GM12892 (cell line): ENCODE data around the gene CHST10.

Experiments
- DNase-seq: peaks from one replicate; pipeline ENCODE4 v3.0.0; 2011; ENCODE audit not compliant: insufficient read length
- FAIRE-seq: peaks from 2 replicates; lab custom pipeline; 2011; peaks lifted over from hg19 to GRCh38; lab: Jason Lieb, UNC
- POLR2A ChIP-seq: IDR thresholded peaks from 2 replicates; pipeline ENCODE4 v1.6.1; 2011; ENCODE audit warnings: low read depth, low read length, control low read depth
- POLR2AphosphoS5 ChIP-seq: IDR thresholded peaks from 2 replicates; pipeline ENCODE4 v1.6.1; 2011; ENCODE audit warnings: low read depth, low read length, control low read depth
- TAF1 ChIP-seq: IDR thresholded peaks from 2 replicates; pipeline ENCODE4 v1.6.1; 2011; ENCODE audit warnings: low read depth, mild to moderate bottlenecking, control low read depth, low read length, borderline replicate concordance

Gene CHST10

DNA sequence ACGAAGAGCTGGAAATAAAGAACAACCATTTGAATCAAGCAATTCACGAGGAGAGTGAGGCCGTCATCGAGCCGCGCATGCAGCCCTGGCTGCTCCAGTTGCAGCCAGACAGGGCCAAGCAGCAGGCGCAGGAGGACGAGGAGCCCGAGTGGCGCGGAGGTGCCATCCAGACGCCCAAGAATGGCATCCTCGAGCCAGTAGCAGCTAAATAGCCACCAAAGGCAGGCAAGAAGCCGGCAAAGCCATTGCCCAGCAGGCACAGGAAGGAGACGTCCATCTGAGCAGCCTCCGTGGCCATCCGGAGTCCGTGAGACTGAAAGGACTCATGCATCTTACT, 8.9 kb upstream of the CHST10 start:
- FAIRE-seq (no peak), DNase-seq (no peak)

DNA sequence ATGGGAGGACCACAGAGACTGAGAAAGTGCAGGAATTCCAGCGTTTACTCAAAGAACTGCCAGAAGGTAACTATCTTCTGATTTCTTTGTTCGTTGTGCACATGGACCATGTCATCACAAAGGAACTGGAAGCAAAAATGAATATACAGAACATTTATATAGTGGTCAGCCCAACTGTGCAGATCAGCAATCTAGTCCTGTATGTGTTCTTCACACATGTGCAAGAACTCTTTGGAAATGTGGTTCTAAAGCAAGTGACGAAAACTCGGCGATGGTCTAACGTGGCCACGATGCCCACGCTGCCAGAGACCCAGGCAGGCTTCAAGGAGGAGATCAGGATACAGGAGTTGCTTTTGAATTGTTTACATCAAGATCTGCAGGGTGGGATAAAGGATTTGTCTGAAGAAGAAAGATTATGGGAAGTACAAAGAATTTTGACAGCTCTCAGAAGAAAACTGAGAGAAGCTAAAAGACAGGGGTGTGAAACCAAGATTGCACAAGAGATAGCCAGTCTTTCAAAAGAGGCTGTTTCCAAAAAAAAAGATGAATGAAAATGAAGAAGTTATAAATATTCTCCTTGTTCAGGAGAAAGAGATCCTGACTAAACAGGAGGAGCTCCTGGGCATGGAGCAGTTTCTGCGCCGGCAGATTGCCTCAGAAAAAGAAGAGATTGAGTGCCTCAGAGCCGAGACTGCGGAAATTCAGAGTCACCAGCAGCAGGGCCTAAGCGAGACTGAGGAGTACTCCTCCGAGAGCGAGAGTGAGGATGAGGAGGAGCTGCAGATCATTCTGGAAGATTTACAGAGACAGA, 8.3 kb upstream of the CHST10 start:
- FAIRE-seq (no peak), DNase-seq (no peak)
- TF ChIP-seq TAF1 = no peak
- no peak for TF ChIP-seq POLR2A
- no peak for TF ChIP-seq POLR2AphosphoS5

More for the DNA sequence above, 8.9 kb upstream of the CHST10 start:
- TF ChIP-seq TAF1 (no peak), POLR2AphosphoS5 (no peak), POLR2A (no peak)

DNA sequence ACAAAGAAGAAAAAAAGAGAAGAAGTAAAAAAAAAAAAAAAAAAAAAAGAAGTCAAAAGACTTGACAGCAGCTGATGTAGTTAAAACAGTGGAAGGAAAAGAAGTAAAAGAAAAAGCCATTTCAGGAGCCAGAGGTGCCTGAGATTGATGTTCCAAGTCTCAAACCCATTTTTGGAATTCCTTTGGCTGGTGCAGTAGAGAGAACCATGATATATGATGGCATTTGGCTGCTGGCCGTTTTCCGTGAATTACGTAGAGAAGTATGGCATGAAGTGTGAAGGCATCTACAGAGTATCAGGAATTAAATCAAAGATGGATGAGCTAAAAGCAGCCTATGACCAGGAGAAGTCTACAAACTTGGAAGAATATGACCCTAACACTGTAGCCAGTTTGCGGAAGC, 7.6 kb upstream of the CHST10 start:
- DNase-seq (no peak), FAIRE-seq (no peak)
- no peak for TF ChIP-seq POLR2AphosphoS5
- no peak for TF ChIP-seq TAF1
- TF ChIP-seq POLR2A = no peak

DNA sequence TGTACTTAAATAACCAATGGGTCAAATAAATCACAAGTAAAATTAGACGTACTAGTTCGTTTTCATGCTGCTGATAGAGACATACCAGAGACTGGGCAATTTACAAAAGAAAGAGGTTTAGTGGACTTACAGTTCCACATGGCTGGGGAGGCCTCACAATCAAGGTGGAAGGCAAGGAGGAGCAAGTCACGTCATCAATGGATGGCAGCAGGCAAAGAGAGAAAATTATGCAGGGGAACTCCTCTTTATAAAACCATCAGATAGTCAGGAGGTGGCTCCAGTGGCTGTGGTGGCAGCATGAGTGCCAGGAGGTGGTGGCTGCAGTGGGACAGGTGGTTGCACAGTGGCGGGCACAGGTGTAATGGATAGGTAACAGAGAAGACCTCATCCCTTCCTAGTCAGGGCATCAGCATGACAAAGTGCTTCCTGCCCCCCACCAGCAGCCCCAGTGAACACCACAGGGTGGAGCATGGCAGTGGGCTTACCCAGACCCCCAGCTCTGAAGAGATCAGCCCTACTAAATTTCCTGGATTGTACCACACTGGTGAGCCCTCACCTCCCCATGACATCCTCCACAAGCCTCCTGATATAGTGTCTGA, 6.9 kb upstream of the CHST10 start:
- DNase-seq (no peak), FAIRE-seq (no peak)
- TF ChIP-seq POLR2A (no peak), TAF1 (no peak), POLR2AphosphoS5 (no peak)

DNA sequence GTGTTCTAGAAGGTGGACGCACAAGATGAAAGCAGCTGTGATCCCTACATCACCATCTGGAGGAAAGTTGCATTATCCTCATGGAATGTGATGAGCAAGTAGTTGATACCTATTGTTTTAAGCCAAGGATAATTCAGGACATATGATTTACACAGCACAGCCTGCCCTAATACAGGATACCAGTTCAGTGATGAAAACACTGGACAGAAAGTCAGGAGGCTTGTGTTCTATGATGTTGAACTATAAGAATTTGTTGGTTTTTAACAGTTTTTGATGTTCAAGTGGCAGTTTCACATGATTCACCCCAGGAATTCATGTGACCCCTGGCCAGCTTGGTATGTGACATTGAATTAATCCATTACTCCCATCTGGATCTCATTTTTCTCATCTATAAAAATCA, 6.2 kb upstream of the CHST10 start:
- TF ChIP-seq POLR2A = no peak
- no peak for DNase-seq

DNA sequence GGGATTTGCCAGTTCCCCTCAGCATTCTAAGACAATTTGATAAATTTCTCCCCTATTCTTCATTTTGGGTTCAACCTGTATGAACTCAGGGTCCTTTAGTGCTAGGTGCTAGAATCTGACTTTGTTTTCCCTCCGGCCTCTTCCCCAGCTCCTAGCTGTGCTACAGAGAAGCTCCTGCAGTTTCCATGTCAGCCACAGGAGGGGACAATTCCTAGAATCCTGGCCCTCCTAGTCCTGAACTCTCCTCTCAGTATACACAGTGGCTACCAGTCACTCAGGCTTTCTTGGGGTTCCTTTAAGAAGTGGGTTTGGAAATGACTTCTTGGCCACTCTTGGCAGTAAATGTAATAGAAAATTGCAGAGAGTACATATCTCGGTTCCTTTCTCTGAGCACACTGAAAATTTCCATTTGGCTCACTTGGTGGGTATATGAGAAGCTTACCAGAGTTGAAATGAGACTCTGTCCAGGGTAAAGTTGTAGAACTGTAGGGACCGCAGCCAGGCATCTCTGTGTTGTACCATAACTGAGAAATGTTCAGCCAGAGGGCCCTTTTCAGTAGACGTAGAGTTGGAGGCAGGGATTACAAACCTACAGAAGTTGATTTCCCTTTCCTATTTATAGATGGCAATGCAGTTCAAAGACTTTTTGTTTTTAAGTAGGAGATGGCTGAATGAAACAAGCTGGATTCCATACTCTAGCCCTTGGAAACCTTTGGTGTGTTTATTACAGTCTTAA, 5.0 kb upstream of the CHST10 start:
- DNase-seq = no peak
- TF ChIP-seq POLR2A = no peak
- TF ChIP-seq POLR2AphosphoS5 = no peak
- TF ChIP-seq TAF1 = no peak
- no peak for FAIRE-seq

More for the DNA sequence above, 6.2 kb upstream of the CHST10 start:
- no peak for FAIRE-seq

DNA sequence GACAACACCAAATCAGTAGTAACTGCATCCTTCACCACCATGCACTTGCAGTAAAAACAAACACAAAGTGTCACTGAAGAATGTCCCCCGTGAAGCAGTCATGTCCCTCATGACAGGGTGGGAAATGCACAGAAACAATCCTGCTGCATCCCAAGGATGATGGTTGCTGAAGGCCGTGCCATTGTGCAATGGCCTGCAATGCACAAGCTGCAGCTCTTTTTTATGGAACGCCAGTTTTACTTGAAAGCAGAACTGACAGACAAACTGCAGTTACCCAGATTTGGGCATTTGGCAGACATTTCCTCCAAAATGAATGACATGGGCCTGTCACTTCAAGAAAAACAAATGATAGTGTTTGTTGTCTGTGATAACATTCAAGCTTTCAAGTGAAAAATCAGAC, 2.4 kb upstream of the CHST10 start:
- TF ChIP-seq TAF1 (no peak), POLR2AphosphoS5 (no peak), POLR2A (no peak)
- DNase-seq (no peak), FAIRE-seq (no peak)

DNA sequence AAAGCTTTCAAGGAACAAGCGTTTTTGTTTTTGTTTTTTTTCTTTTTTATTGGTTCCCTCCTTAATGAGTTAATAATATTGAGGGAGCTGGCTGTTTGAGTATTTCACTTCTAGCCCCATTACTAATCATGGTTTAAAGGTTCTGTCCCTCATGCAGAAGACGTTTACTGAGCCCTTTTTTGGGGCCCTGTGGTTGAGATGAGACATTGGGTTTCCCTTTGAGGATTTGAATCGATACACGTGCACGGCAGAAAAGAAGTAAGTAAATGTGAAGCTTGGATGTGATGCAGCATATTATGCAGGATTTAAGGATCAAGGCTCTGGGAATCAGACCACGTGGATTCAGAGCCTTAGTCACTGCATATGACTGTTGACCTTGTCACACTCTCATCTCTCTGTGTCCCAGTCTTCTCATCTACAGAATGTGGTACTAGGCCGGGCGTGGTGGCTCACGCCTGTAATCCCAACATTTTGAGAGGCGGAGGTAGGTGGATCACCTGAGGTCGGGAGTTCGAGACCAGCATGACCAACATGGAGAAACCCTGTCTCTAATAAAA, 1.0 kb upstream of the CHST10 start:
- TF ChIP-seq TAF1 (no peak), POLR2A (no peak), POLR2AphosphoS5 (no peak)
- FAIRE-seq = no peak

DNA sequence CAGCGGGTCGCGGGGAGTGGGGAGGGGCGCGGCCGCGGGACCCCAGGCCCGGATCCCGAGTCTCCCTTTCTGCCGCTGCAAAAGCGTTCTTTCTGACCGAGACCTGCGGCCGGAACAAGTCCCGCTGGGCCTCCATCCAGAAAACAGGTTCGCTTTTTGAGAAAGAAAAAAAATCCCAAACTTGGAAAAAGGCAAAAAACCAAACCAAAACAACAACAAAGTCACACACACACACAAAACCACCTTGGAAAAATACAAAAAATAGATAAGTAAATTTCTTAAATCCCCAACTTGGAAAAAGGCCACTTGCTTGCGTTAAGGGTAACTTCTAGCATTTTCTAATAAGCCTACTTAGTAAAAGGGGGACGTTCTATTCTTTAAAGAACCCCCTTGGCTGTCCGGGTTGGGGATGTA, 250 bp upstream of the CHST10 start:
- no peak for FAIRE-seq
- TF ChIP-seq POLR2AphosphoS5 (no peak), POLR2A (no peak), TAF1 (no peak)
- no peak for DNase-seq

More for the DNA sequence above, 1.0 kb upstream of the CHST10 start:
- no peak for DNase-seq

DNA sequence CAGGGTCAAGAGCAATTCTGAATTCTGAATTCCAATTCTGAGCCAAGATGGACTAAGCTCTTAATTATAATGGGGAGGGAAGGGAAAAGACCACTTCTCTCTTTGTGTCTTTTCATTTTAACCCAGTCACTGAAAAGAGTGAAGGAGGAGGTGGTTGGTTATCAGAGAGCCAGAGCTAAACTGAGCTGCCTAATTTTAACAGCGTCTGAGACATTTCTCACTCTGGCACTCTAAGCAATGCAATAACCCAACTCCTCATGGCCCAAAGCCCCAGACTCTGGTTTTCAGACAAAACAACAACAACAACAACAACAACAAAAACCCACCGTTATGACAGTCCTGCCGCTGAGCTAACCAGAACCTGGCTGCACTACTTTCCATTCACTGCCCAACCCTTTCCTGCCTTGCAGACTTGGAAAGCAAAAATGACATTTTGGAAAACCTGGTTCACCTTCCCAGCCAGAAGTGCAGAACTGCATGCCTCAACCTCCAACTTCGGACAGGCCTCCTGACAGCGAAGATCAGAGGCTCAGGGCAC, 1.0 kb downstream of the CHST10 start:
- FAIRE-seq = no peak
- no peak for TF ChIP-seq TAF1
- no peak for TF ChIP-seq POLR2AphosphoS5
- TF ChIP-seq POLR2A = no peak
- DNase-seq = no peak

DNA sequence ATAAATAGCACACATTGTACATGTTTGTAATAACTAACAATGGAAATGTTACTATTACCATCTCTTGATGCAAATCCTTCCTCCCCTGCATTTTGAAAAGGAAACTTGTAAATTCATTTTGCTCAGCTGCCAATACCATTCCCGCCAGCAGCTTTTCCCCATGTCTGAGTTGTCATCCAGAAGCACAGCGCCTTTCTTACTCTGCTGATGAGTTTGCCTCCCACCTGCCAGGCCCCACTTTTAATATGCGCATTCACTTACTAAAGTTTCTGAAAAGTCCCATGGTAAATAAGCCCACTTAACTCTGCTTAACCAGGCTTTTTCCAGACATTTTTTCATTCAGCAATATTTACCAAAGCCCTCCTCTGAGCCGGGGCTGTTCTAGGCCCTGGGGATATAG, 3.9 kb downstream of the CHST10 start:
- TF ChIP-seq TAF1 (no peak), POLR2AphosphoS5 (no peak), POLR2A (no peak)
- DNase-seq = no peak
- FAIRE-seq = no peak

DNA sequence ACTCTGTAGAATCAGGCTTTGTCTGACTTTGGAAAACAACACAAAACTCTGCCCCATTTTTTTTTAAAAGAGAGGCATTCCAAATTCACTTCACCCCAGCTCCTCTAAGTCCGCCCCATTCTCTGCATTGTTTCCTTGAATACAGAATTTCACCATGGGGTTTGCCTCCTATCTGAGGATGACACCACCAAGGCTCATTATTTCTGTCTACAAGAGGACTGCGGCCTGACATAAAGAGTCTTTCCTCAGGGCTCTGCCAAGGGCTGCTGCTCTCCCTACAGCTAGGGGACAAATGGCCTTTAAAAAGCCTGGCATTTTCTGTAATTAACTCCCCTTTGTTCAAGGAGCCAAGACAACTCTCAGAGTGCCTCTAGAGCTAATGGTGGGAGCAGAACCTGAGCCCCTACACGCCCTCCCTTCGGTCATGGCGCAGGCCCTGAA, 4.6 kb downstream of the CHST10 start:
- no peak for FAIRE-seq
- TF ChIP-seq POLR2A (no peak), POLR2AphosphoS5 (no peak), TAF1 (no peak)
- no peak for DNase-seq

DNA sequence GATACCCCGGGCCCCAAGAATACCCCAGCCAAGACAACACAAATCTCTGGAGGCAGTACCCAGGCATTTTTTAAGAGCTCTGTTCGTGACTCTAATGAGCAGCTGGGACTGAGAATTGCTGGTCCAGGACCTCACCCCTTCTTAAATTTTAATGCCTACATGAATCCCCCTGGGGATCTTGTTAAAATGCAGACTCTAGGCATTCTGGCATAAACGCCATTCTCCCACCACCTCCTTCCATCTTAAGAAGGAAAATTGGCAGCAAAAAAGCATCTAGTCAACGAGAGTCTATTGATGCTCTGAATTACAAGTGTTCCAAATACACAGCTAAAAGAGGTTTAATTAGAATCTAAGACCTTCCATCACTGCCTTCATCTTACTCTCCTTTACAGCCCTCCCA, 5.0 kb downstream of the CHST10 start:
- TF ChIP-seq POLR2A (no peak), TAF1 (no peak), POLR2AphosphoS5 (no peak)
- DNase-seq (no peak), FAIRE-seq (no peak)
